ENCODE measurements around the gene MASP2. TPM values are rescaled to one million over a fixed set of nuclear protein-coding genes. Genes with fewer than 3 reads are reported as not detected.

The MASP2 gene
- polyA plus RNA-seq, 1 of the 3 experiments (the other 2 are of a cell fraction), result not detected

GRCh38 chr1:11037740-11038182 lies 9.3 kb downstream of the MASP2 start:
- peak; percentile 83 for DNase-seq
- CTCF ChIA-PET, result interaction anchor here (0.6 to 3.7 kb wide), 126 partner anchors 11 to 751 kb away, joined by 3 to 118 read pairs (median 5); partner anchors contain the start of genes AGTRAP, ANGPTL7, DISP3 and EXOSC10
- 0 out of 2 replicates have a peak overlapping the region, but pooled peaks have one; percentile 29 for H3K4me2 ChIP-seq
- H3K9me2 ChIP-seq, result no peaks in the 10 kb centered on the region
- no peaks in the 10 kb centered on the region for H3K27me3 ChIP-seq (ENCODE audit: insufficient read depth)
- no peaks in the 10 kb centered on the region for H3K79me2 ChIP-seq (ENCODE audit: insufficient read depth)
- peak overlapping the region in 1 of 2 experiments; percentile 16; a peak in 1 of 4 replicates for H3K4me3 ChIP-seq (ENCODE audit: low read depth in 2 of 2, low read length in 1 of 2)
- H3K27ac ChIP-seq (ENCODE audit: low read depth in 2 of 2, low read length in 1 of 2), result no peak overlapping the region
- 0% methylated on average over 8 of the region's 8 CpGs for WGBS (ENCODE audit: low lambda C conversion rate)
- no peak overlapping the region for H3K9ac ChIP-seq
- H3F3A ChIP-seq (replicated peaks; ENCODE audit: insufficient read depth), result peaks cover 3% of the 10 kb centered on the region
- H4K20me1 ChIP-seq (ENCODE audit: insufficient read depth), result no peaks in the 10 kb centered on the region
- H2AFZ ChIP-seq (ENCODE audit: low read depth), result no peak overlapping the region
- no peaks in the 10 kb centered on the region for H3K9me3 ChIP-seq
- no peaks in the 10 kb centered on the region for H3K4me1 ChIP-seq (ENCODE audit: control insufficient read depth in 1 of 2, insufficient read depth in 2 of 2, low read depth in 1 of 2, low read length in 1 of 2)
- no peaks in the 10 kb centered on the region for H3K36me3 ChIP-seq (replicated peaks in 1 of 2; ENCODE audit: control insufficient read depth in 1 of 2, insufficient read depth in 2 of 2, low read length in 1 of 2)
- POLR2A ChIA-PET, result interaction anchor here (0.5 to 1.4 kb wide), 10 partner anchors 8 to 1441 kb away, joined by 3 to 7 read pairs (median 3); partner anchors contain the start of genes EXOSC10, MTOR and SRM
- TF ChIP-seq ZBTB33 (IDR thresholded peaks at IDR 0.05; ENCODE audit: borderline replicate concordance, low read depth) (no peak), PBX3 (IDR thresholded peaks at IDR 0.05) (no peak), YY1 (IDR thresholded peaks at IDR 0.05; ENCODE audit: low read depth) (no peak), RCOR1 (IDR thresholded peaks at IDR 0.05; ENCODE audit: low read length) (no peak), FOXJ3 (CRISPR knock-in tag; IDR thresholded peaks at IDR 0.05) (no peak), USF2 (IDR thresholded peaks at IDR 0.05; ENCODE audit: borderline replicate concordance, low read depth, low read length) (no peak), EP300 (IDR thresholded peaks at IDR 0.05; ENCODE audit: borderline replicate concordance in 1 of 2, low read depth in 1 of 2, low read length in 1 of 2) (no peak), MXI1 (IDR thresholded peaks at IDR 0.05; ENCODE audit: low read depth, low read length) (peak; percentile 58; the same call in 1 of the 2 replicates), TCF12 (IDR thresholded peaks at IDR 0.05) (no peak), POLR2AphosphoS5 (IDR thresholded peaks at IDR 0.05; ENCODE audit: low read depth, low read length) (no peak), SMC3 (IDR thresholded peaks at IDR 0.05; ENCODE audit: low read depth, low read length) (peak; percentile 90), RXRA (IDR thresholded peaks at IDR 0.05; ENCODE audit: borderline replicate concordance, low read depth) (no peak), GABPA (IDR thresholded peaks at IDR 0.05; ENCODE audit: low read depth) (no peak), JUND (IDR thresholded peaks at IDR 0.05) (no peak), RAD21 (IDR thresholded peaks at IDR 0.05; ENCODE audit: low read length) (peak; percentile 100), NFIC (IDR thresholded peaks at IDR 0.05; ENCODE audit: borderline replicate concordance) (no peak), MAX (IDR thresholded peaks at IDR 0.05; ENCODE audit: low read depth) (no peak), CHD2 (IDR thresholded peaks at IDR 0.05; ENCODE audit: low read length, partially characterized antibody) (no peak), USF1 (IDR thresholded peaks at IDR 0.05; ENCODE audit: borderline replicate concordance, low read depth) (no peak), NRF1 (IDR thresholded peaks at IDR 0.05; ENCODE audit: low read depth, low read length) (peak; percentile 51), EZH2phosphoT487 (IDR thresholded peaks at IDR 0.05; ENCODE audit: borderline replicate concordance, low read depth) (no peak), CTCF (IDR thresholded peaks at IDR 0.05) (peak; percentile 98), SIN3A (IDR thresholded peaks at IDR 0.05; ENCODE audit: borderline replicate concordance, low read depth, low read length) (no peak), IRF3 (IDR thresholded peaks at IDR 0.05; ENCODE audit: low read depth, low read length) (no peak)

All from SK-N-SH (cell line).